ENCODE measurements around the gene HSPA12B.

Gene HSPA12B

DNA sequence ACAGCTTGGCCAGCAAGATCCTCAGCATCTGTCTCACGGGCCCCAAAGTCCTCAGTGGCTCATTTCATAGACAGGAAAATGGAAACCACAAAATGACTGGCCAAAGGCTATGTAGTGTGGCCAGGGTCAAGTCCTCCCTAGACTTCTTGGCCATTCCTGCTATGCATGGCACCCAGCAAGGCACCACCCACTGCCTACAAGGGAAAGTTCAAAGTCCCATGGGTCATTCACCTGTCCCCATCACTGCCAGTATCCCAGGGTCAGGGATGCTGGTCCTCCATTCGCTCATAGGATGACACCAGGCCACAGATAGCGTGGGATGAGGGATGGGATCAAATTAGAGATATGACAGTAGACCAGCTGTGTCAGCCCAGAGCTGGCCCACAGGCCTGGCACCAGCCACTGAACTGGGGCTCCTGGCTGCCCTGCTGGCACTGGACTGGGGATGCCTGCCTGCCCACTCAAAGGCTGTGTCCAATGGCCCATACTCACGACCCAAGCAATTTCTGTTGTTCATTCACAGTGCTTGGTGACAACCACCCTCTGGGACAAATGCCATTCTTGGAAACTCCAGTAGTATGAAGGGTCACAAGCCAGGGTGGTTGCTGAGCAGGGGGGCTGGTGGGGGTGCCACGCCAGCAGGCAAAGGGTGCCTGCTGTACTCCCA is 23.5 kb downstream of the HSPA12B start:
- H3K27ac Mint-ChIP-seq: no peak overlapping the region
- no peak overlapping the region for H3K4me3 Mint-ChIP-seq
- no peaks in the 10 kb centered on the region for H3K27me3 Mint-ChIP-seq
- H3K4me1 Mint-ChIP-seq (ENCODE audit: low read depth): peaks cover 7% of the 10 kb centered on the region
- H3K36me3 Mint-ChIP-seq: peaks cover 6% of the 10 kb centered on the region
- no peaks in the 10 kb centered on the region for H3K9me3 Mint-ChIP-seq (ENCODE audit: low read depth)

DNA sequence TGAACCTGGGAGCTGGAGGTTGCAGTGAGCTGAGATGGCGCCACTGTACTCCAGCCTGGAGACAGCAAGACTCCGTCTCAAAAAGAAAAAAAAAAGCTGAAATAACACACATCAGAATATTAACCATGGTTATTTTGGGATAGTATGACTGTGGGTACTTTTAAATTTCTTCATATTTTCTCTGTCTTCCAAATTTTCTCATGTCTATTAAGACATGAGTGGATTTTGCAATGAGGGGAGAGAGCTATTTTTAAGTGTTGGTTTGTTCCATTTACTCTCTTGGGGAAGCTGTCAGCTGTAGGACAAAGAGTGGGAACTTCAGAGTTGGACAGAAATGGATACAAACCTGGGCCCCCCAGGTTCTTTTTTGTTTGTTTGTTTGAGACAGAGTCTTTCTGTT is 24.8 kb downstream of the HSPA12B start:
- Mint-ChIP-seq H3K27ac (no peak overlapping the region), H3K4me3 (no peak overlapping the region), H3K27me3 (no peaks in the 10 kb centered on the region), H3K4me1 (ENCODE audit: low read depth) (peaks cover 3% of the 10 kb centered on the region), H3K9me3 (ENCODE audit: low read depth) (no peaks in the 10 kb centered on the region), H3K36me3 (peaks cover 6% of the 10 kb centered on the region)

DNA sequence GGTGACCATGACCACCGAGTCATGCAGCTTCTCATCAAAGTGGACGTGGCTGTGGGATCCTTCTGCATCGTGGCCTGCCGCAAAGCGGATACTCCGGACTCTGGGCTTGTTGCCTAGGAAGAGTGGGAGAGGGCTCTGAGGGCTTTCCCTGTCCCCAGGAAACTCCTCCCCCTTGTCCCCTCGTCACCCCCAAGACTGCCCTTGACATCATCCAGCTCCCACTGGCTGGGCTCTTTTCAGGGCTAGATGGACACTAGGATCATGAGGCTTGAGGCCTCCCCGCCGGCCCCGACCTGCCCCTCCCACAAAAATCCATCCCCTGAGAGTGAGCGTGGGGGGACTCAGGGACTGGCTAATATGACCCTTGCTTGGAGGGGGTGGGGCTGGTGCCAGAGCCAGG is 26.1 kb downstream of the HSPA12B start:
- Mint-ChIP-seq H3K4me1 (ENCODE audit: low read depth) (no peaks in the 10 kb centered on the region), H3K27me3 (no peaks in the 10 kb centered on the region), H3K4me3 (no peak overlapping the region), H3K9me3 (ENCODE audit: low read depth) (no peaks in the 10 kb centered on the region), H3K27ac (no peak overlapping the region), H3K36me3 (peaks cover 6% of the 10 kb centered on the region)

DNA sequence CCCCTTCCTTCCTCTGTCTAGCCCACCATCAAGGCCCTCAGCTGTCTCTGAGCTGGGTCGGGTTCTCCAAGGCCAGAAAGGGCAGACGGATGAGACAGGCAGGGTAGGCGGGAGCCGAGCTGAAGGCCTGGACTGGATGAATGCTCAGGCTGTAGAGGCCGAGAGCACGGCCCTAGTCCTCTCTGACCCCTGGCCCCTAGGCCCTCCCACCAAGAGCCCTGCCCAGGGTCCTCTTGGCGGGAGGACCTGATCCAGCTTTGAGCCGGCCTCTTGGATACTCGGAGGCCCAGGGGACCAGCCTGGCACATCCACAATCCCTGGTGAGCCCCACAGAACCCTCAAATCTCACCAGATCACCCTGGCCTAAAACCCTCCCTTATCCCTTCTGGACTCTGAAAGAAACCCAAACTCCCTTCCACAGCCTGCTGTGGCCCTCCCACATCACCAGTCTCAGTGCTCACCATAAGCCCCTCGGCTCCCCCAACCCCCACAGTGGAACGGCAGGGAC is 26.9 kb downstream of the HSPA12B start:
- peaks cover 6% of the 10 kb centered on the region for H3K36me3 Mint-ChIP-seq
- no peaks in the 10 kb centered on the region for H3K4me1 Mint-ChIP-seq (ENCODE audit: low read depth)
- no peaks in the 10 kb centered on the region for H3K9me3 Mint-ChIP-seq (ENCODE audit: low read depth)
- H3K4me3 Mint-ChIP-seq: no peak overlapping the region
- no peaks in the 10 kb centered on the region for H3K27me3 Mint-ChIP-seq
- no peak overlapping the region for H3K27ac Mint-ChIP-seq

DNA sequence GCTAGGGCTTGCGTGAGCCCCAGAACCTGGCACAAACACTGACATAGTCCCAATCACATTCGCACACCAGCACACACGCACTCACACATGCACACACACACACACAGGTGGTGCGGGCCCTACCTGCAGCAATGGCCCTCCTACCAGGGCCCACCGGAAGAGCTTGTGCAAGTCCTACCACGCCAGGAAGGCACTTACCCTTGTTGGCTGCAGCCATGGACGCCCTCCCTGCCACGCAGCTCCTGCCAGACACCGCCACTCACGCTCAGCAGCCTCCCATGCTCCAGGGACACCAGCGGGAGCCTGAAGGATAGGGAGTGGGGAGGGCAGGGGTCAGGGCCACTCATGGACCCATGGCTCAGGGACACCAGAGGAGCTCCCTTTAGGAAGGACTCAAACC is 27.4 kb downstream of the HSPA12B start:
- H3K4me3 Mint-ChIP-seq: no peak overlapping the region
- peaks cover 6% of the 10 kb centered on the region for H3K36me3 Mint-ChIP-seq
- no peaks in the 10 kb centered on the region for H3K4me1 Mint-ChIP-seq (ENCODE audit: low read depth)
- H3K27me3 Mint-ChIP-seq: no peaks in the 10 kb centered on the region
- H3K27ac Mint-ChIP-seq: no peak overlapping the region
- H3K9me3 Mint-ChIP-seq (ENCODE audit: low read depth): no peaks in the 10 kb centered on the region

DNA sequence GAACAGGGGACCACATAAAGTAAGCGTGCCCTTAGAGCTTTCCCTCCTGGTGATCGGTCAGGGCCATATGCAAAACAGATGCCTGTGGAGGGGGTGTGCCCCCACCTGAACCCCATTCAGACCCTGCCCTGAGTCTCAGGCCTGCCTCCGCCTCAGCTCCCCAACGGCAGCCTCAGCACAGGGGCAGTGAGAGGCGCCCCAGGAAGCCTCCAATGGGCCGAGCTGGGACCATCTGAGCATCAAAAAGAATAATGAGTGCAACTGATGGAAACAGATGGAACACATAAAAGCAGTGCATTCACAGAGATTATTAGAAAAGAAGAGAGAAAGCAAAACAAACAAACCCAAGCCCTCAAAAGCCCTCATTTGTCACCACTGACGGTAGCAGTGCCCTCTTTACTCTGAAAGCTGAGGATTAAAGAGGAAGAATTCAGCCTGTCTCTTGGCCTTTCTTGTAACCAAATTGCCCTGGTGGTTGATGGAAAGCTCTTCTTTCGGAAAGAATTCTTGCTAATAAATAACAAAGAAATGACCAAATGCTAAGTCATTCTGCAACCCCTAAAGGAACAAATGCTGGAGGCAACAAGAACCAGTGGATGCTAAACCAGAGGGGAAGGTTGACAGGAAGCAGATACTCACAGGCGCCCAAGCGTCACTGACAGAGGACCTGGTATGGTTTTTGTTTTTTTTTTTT is 28.3 kb downstream of the HSPA12B start:
- Mint-ChIP-seq H3K4me3 (no peak overlapping the region), H3K4me1 (ENCODE audit: low read depth) (no peaks in the 10 kb centered on the region), H3K36me3 (peaks cover 6% of the 10 kb centered on the region), H3K27ac (no peak overlapping the region), H3K9me3 (ENCODE audit: low read depth) (no peaks in the 10 kb centered on the region), H3K27me3 (no peaks in the 10 kb centered on the region)

DNA sequence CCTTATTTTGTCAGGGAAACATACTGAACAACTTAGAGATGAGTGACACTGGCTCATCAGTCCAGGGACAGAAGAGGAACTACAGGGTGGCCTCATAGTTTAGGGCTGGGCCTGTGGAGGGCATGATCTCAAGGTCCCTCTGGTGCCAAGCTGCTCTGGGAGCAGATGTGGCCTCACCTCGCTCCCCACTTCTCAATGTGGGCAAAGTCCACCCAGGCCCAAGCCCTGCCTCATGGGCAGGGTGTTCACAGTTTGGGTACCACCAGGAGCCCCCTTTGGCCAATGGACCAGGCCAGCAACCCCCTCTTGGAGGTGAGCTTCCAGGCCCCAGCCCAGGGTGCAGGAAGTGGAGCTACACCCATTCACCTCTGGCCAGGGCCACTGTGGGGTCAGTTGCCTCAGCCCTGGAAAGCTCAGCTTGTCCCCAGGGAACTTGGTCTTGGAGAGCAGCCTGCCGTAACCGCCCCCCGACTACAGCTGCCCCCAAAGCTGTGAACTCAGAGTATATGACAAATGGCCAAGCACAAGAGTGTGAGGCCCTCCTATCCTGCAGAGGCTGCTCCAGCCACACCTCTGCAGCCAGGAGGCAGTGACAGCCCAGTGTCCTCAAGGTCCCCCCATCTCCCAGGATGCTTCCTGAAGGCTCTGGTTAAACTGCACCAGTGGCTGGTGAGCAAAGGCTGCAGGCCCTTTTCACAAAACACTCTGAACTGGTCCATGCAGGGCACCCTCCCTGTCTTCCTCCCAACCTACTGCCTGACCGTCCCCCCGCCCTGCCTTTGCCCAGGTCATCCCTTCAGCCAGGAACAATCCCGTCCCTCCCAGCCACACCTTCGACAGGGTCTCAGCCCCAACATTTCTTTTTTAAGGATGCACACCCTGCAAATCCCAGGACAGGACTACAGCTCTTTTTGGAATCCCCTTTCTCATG is 31.5 kb downstream of the HSPA12B start:
- Mint-ChIP-seq H3K27me3 (no peaks in the 10 kb centered on the region), H3K9me3 (ENCODE audit: low read depth) (no peaks in the 10 kb centered on the region), H3K4me1 (ENCODE audit: low read depth) (peaks cover 17% of the 10 kb centered on the region), H3K36me3 (peaks cover 2% of the 10 kb centered on the region), H3K4me3 (no peak overlapping the region), H3K27ac (no peak overlapping the region)

DNA sequence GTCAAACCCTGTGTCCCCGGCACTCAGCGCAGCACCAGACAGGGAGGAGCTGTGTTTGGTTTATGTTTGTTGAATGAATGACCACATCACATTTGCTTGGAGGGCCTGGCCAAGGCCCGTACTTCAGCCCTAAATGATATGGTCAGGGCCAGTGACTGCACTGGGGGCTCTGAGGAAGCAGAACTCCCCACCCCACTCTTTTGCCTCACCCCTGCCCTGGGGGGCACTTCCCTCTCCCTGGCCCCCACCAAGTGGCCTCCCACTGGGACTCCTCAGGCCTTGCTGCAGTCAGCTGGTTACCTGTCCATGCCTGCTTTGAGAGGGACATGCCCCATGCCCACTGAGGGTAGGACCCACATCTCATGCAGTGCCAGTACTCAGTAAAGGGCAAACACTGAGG is 32.2 kb downstream of the HSPA12B start:
- no peak overlapping the region for H3K27ac Mint-ChIP-seq
- H3K4me3 Mint-ChIP-seq: no peak overlapping the region
- H3K36me3 Mint-ChIP-seq: peaks cover 1% of the 10 kb centered on the region
- peaks cover 20% of the 10 kb centered on the region for H3K4me1 Mint-ChIP-seq (ENCODE audit: low read depth)
- no peaks in the 10 kb centered on the region for H3K27me3 Mint-ChIP-seq
- no peaks in the 10 kb centered on the region for H3K9me3 Mint-ChIP-seq (ENCODE audit: low read depth)

DNA sequence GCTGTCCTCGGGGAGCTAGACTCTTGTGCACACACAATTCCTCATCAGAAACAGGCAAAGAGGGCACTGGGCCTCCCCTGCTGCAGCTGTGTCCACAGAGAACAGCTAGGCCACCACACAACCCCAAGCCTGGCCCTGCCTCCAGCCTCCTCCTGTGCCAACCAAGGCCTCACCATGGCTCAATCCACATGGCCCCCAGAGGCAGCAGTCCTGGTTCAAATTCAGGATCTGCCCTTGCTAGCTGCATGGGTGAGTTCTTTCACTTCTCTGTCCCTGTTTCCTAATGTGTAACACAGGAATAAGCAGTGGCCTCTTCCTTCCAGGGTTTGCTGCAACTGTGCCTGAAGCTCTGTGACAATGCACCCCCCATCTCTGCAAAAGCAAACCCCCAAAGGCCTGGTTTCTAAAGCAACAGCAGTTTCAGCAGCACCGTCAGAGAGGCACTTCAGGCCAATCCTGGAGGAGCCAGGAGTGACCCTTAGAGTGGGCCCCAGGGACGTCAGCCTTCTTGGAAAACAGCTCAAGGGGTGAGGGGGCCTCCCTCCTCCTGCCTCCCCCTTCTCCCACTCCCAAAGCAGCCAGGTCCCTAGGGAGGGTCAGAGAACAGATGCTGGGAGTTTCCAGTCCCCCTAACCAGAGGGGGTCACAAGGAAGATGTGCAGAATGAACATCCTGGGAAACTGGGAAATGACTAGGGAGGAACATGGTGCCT is 32.8 kb downstream of the HSPA12B start:
- H3K27ac Mint-ChIP-seq: no peak overlapping the region
- no peaks in the 10 kb centered on the region for H3K27me3 Mint-ChIP-seq
- no peaks in the 10 kb centered on the region for H3K9me3 Mint-ChIP-seq (ENCODE audit: low read depth)
- peaks cover 20% of the 10 kb centered on the region for H3K4me1 Mint-ChIP-seq (ENCODE audit: low read depth)
- no peaks in the 10 kb centered on the region for H3K36me3 Mint-ChIP-seq
- peak overlapping the region; percentile 90 for H3K4me3 Mint-ChIP-seq

DNA sequence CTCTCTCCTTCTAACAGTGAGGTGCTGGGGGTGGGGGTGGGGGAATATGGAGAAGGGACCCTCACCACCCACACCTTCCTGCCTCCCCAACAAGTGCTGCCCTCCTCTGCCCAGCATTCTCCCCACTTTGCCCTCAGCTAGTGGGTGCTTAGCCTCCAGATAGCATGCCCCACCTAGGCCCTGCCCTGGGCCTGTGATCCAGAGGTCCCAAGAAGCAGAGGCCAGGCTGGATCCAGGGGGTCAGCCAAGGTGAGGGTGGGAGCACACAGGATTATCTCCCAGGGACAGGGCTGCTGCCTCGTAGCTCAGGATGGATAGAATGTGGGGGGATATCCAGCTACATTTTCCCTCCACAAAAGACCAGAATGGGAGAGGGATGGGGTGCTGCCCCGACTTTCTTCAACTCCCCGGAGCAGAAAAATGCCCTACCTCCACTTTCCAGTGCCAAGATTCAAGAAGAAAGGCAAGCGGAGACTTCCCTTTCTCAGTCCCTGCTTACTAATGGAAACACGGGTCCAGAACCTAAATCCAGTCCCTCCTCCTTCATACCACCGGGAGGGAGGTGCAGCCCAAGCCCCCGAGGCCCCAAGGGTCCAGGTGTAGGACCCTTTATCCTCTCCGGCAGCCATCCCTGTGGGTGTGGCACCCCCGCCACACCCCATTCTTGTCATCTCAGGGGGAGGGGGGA is 34.1 kb downstream of the HSPA12B start:
- no peaks in the 10 kb centered on the region for H3K36me3 Mint-ChIP-seq
- no peaks in the 10 kb centered on the region for H3K27me3 Mint-ChIP-seq
- H3K4me1 Mint-ChIP-seq (ENCODE audit: low read depth): peaks cover 20% of the 10 kb centered on the region
- H3K27ac Mint-ChIP-seq: no peak overlapping the region
- H3K4me3 Mint-ChIP-seq: peak overlapping the region; percentile 90
- H3K9me3 Mint-ChIP-seq (ENCODE audit: low read depth): no peaks in the 10 kb centered on the region

DNA sequence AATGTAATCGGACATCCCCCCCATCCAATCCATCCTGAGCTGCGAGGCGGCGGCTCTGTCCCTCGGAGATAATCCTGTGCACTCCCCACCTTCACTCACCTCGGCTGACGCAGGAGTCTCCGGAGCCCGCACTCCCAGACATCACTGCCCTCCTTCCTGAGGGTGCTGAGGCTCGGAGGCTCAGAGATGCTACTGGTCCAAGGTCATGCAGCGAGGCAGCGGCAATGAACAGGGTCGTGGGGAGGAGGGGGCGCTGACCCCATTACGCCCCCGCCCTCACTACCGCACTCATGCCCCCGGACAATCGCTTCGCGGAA is 34.6 kb downstream of the HSPA12B start:
- Mint-ChIP-seq H3K27ac (no peak overlapping the region), H3K27me3 (no peaks in the 10 kb centered on the region), H3K36me3 (no peaks in the 10 kb centered on the region), H3K9me3 (ENCODE audit: low read depth) (no peaks in the 10 kb centered on the region), H3K4me1 (ENCODE audit: low read depth) (peaks cover 20% of the 10 kb centered on the region), H3K4me3 (peak overlapping the region; percentile 90)

DNA sequence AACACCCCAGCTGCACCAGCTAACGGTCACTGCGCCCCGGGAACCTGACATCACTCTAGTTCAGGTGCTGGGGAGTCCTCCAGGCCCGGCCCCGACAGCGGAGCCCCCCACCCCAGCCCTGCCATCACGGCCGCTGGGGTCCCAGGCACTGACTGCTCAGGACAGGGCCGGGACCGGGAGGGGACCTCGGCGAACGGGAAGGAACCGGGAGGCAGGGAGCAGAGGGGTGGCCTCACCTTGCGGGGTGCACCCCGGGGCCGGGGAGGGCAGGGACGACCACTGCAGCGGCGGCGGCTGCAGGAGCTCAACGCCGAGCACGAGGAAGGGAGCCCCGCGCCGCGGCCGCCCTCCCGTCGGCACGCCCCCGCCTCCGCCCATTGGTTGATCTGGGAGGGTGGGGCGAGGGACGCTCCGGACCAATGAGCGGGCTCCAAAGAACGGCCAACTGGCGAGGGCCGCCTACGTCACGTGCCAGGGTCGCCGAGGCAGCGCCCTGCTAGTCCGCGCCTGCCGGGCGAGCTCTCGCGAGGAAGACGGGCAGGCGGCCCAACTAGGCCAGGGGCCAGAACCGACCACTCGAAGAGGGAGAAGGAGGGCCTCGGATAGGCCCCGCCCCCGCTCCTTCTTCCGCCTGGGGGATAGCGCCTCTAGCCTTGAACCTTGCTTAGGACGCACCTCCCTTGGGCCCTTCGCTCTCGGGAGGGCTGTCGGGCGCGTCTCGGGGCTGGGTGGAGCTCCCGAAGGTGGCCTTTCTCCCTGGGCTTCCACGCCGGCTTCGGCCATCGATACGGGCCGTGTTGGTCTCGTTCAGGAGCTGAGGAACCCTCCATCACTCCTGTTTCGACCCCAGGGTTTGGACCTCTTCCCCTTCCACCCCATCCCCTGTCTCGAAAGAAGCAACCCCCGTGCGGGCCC is 35.2 kb downstream of the HSPA12B start, which contains the start of gene ADISSP:
Gene ADISSP (minus strand): TSS at position 327 of the 915 bp plus-strand sequence. CDS start 7,653 bp downstream, outside the sequence.
- Mint-ChIP-seq H3K27ac (peak within 1 kb of the TSS; percentile 87), H3K4me3 (peak within 1 kb of the TSS; percentile 90), H3K36me3 (no peaks in the 10 kb centered on the region), H3K4me1 (ENCODE audit: low read depth) (peaks cover 20% of the 10 kb centered on the region), H3K27me3 (no peaks in the 10 kb centered on the region), H3K9me3 (ENCODE audit: low read depth) (no peaks in the 10 kb centered on the region)

DNA sequence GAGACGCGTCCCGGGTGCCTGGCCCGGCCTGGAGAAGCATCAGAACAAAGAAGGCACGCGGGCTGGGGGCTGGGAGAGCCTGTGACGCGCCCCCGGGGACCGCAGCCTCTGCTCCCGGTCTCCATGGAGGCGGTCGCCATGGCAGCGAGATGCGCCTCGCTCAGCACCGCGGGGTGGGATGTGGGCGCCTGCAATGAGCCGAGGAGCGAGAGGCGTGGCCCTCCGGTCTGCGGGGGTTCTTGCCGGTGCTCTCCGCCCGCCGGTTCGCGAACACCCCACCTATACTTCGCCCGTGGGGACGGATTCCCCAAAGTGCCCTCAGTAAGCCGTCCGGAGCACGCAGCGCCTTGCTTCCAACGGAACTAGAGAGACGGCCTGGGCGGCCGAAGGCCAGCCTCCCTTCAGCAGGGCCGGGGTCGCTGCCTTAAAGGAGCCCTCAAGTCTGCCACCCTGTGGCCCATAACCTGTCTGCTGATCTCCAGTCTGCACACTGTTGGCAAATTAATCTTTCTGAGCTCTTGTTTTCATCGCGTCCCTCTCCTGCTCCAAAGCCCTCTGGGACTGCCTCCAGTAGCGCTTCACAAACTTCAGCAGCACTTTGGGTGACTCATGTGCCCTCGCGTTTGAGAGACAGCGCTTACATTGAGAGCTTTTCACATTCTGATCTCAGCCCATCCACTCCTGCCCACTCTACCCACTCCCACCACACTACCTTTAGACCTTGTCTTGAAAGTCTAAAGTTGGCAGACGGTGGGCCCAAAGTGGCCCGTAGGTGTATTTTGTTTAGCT is 36.1 kb downstream of the HSPA12B start:
- peaks cover 20% of the 10 kb centered on the region for H3K4me1 Mint-ChIP-seq (ENCODE audit: low read depth)

More for the DNA sequence above, 36.1 kb downstream of the HSPA12B start:
- peak overlapping the region; percentile 87 for H3K27ac Mint-ChIP-seq
- no peaks in the 10 kb centered on the region for H3K36me3 Mint-ChIP-seq
- no peaks in the 10 kb centered on the region for H3K27me3 Mint-ChIP-seq
- no peaks in the 10 kb centered on the region for H3K9me3 Mint-ChIP-seq (ENCODE audit: low read depth)
- peak overlapping the region; percentile 90 for H3K4me3 Mint-ChIP-seq
